ENCODE measurements around the gene HNF1A.

Gene HNF1A

GRCh38 chr12:120978296-120979219 is at the start of gene HNF1A:
TSS of gene HNF1A (plus strand) at chr12:120978543. CDS start at chr12:120978769, 226 bp downstream.
- TF ChIP-seq ZFX (IDR thresholded peaks at IDR 0.05) (no peak), CTCF (conservative IDR thresholded peaks at IDR 0.05) (no peak)
- H3K27ac ChIP-seq = no peak within 1 kb of the TSS

- TF ChIP-seq ZFX (IDR thresholded peaks at IDR 0.05) (no peak), CTCF (conservative IDR thresholded peaks at IDR 0.05) (no peak)
- H3K27ac ChIP-seq = no peak overlapping the region
These were observed 49.3 kb upstream of the HNF1A start for GRCh38 chr12:120928864-120929652.

- no peak overlapping the region for H3K27ac ChIP-seq
These were observed 48.3 kb upstream of the HNF1A start for GRCh38 chr12:120930032-120930431.

GRCh38 chr12:120932058-120932457 is 46.3 kb upstream of the HNF1A start:
- TF ChIP-seq ZFX (IDR thresholded peaks at IDR 0.05) = no peak
- no peak for TF ChIP-seq CTCF (conservative IDR thresholded peaks at IDR 0.05)
- H3K27ac ChIP-seq = no peak overlapping the region

More at GRCh38 chr12:120930032-120930431, 48.3 kb upstream of the HNF1A start:
- TF ChIP-seq ZFX (IDR thresholded peaks at IDR 0.05) (no peak), CTCF (conservative IDR thresholded peaks at IDR 0.05) (no peak)

GRCh38 chr12:120932956-120933526 is 45.3 kb upstream of the HNF1A start:
- TF ChIP-seq ZFX (IDR thresholded peaks at IDR 0.05) = no peak
- no peak for TF ChIP-seq CTCF (conservative IDR thresholded peaks at IDR 0.05)
- no peak overlapping the region for H3K27ac ChIP-seq

- no peak overlapping the region for H3K27ac ChIP-seq
- no peak for TF ChIP-seq CTCF (conservative IDR thresholded peaks at IDR 0.05)
- no peak for TF ChIP-seq ZFX (IDR thresholded peaks at IDR 0.05)
These were observed 44.6 kb upstream of the HNF1A start for GRCh38 chr12:120933786-120934185.
